ENCODE data around the gene C1orf141.

Gene C1orf141

DNA sequence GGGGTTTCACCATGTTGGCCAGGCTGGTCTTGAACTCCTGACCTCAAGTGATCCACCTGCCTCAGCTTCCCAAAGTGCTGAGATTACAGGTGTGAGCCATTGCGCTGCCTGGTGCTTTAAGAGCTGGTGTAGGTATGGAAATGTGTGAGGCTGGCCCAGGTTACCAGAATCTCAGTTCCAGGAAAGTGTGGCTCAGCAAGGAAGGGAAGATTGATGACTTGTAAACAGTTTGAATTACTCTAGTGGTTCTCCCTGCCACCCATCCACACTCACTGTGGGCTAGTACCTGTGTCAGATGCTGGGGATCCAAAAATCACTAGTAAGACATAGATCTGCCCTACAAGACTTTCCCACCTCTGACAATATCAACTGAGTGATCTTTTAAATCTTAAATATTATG lies 46.3 kb downstream of the C1orf141 start:
- no peaks in the 10 kb centered on the region for H4K20me1 ChIP-seq (ENCODE audit: insufficient read depth, low read length)
- no peaks in the 10 kb centered on the region for H3K9me3 ChIP-seq (replicated peaks; ENCODE audit: insufficient read depth, low read length)
- no peaks in the 10 kb centered on the region for H3K9me2 ChIP-seq (replicated peaks; ENCODE audit: insufficient read depth, low read length)
- no peaks in the 10 kb centered on the region for H3K36me3 ChIP-seq (replicated peaks; ENCODE audit: insufficient read depth, low read length)
- no peak overlapping the region for H3K27ac ChIP-seq (ENCODE audit: low read length)
- H2AFZ ChIP-seq (ENCODE audit: low read length) = no peak overlapping the region
- no peak overlapping the region for H3K4me2 ChIP-seq (ENCODE audit: low read depth, low read length)
- H3K4me1 ChIP-seq (ENCODE audit: low read length) = no peaks in the 10 kb centered on the region
- no peak overlapping the region for H3K4me3 ChIP-seq (ENCODE audit: low read length)
- no peaks in the 10 kb centered on the region for H3F3A ChIP-seq (ENCODE audit: insufficient read depth, low read length)
- no peak overlapping the region for H3K9ac ChIP-seq (ENCODE audit: low read length)
- H3K79me2 ChIP-seq (ENCODE audit: low read length) = no peaks in the 10 kb centered on the region
- H3K27me3 ChIP-seq (replicated peaks; ENCODE audit: insufficient read depth, low read length) = no peaks in the 10 kb centered on the region
- no peak for DNase-seq
- TF ChIP-seq EZH2phosphoT487 (IDR thresholded peaks at IDR 0.05; ENCODE audit: low read length) (no peak), EZH2 (optimal IDR thresholded peaks at IDR 0.05; ENCODE audit: low read depth, low read length) (no peak), CTCF (IDR thresholded peaks at IDR 0.05; ENCODE audit: low read length) (no peak)

- Histone ChIP-seq H3K4me2 (ENCODE audit: low read depth, low read length) (no peak overlapping the region), H2AFZ (ENCODE audit: low read length) (no peak overlapping the region), H4K20me1 (ENCODE audit: insufficient read depth, low read length) (no peaks in the 10 kb centered on the region), H3K4me3 (ENCODE audit: low read length) (no peak overlapping the region), H3K9me2 (replicated peaks; ENCODE audit: insufficient read depth, low read length) (no peaks in the 10 kb centered on the region), H3K27ac (ENCODE audit: low read length) (no peak overlapping the region), H3F3A (ENCODE audit: insufficient read depth, low read length) (no peaks in the 10 kb centered on the region), H3K4me1 (ENCODE audit: low read length) (no peaks in the 10 kb centered on the region), H3K9ac (ENCODE audit: low read length) (no peak overlapping the region), H3K36me3 (replicated peaks; ENCODE audit: insufficient read depth, low read length) (no peaks in the 10 kb centered on the region), H3K9me3 (replicated peaks; ENCODE audit: insufficient read depth, low read length) (no peaks in the 10 kb centered on the region), H3K79me2 (ENCODE audit: low read length) (no peaks in the 10 kb centered on the region), H3K27me3 (replicated peaks; ENCODE audit: insufficient read depth, low read length) (no peaks in the 10 kb centered on the region)
- no peak for TF ChIP-seq EZH2 (optimal IDR thresholded peaks at IDR 0.05; ENCODE audit: low read depth, low read length)
- TF ChIP-seq CTCF (IDR thresholded peaks at IDR 0.05; ENCODE audit: low read length) = no peak
- no peak for TF ChIP-seq EZH2phosphoT487 (IDR thresholded peaks at IDR 0.05; ENCODE audit: low read length)
- no peak for DNase-seq
Measured at GRCh38 chr1:67085326-67085725, 49.4 kb downstream of the C1orf141 start.

DNA sequence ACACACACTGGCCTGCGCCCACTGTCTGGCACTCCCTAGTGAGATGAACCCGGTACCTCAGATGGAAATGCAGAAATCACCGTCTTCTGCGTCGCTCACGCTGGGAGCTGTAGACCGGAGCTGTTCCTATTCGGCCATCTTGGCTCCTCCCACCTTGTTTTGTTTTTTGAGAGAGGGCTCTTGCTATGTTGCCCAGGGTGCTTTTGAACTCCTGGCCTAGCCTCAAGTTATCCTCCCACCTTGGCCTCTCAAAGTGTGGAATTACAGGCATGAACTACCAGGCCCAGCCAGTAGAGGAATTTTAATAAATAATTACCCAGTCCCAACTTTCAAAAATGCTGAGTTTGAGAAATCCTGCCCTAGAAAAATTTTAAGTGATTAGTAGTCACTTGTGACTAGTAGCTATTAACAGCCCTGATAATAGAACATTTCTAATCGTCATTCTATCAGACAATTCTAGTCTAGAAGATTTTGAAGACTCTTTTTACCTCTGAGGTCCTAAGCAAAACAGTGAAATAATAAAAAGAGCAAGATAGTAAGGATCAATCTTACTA lies 49.9 kb downstream of the C1orf141 start:
- H4K20me1 ChIP-seq (ENCODE audit: insufficient read depth, low read length) = no peaks in the 10 kb centered on the region
- DNase-seq = no peak
- H3K4me2 ChIP-seq (ENCODE audit: low read depth, low read length) = no peak overlapping the region
- H3K4me3 ChIP-seq (ENCODE audit: low read length) = no peak overlapping the region
- no peak for TF ChIP-seq EZH2 (optimal IDR thresholded peaks at IDR 0.05; ENCODE audit: low read depth, low read length)
- TF ChIP-seq CTCF (IDR thresholded peaks at IDR 0.05; ENCODE audit: low read length) = no peak
- no peak for TF ChIP-seq EZH2phosphoT487 (IDR thresholded peaks at IDR 0.05; ENCODE audit: low read length)
- no peaks in the 10 kb centered on the region for H3K4me1 ChIP-seq (ENCODE audit: low read length)
- H3K9me3 ChIP-seq (replicated peaks; ENCODE audit: insufficient read depth, low read length) = no peaks in the 10 kb centered on the region
- no peaks in the 10 kb centered on the region for H3F3A ChIP-seq (ENCODE audit: insufficient read depth, low read length)
- H3K27me3 ChIP-seq (replicated peaks; ENCODE audit: insufficient read depth, low read length) = no peaks in the 10 kb centered on the region
- no peaks in the 10 kb centered on the region for H3K9me2 ChIP-seq (replicated peaks; ENCODE audit: insufficient read depth, low read length)
- H2AFZ ChIP-seq (ENCODE audit: low read length) = no peak overlapping the region
- no peak overlapping the region for H3K27ac ChIP-seq (ENCODE audit: low read length)
- no peaks in the 10 kb centered on the region for H3K79me2 ChIP-seq (ENCODE audit: low read length)
- no peak overlapping the region for H3K9ac ChIP-seq (ENCODE audit: low read length)
- no peaks in the 10 kb centered on the region for H3K36me3 ChIP-seq (replicated peaks; ENCODE audit: insufficient read depth, low read length)
